Activated CD4-positive, alpha-beta T cell treated with anti-CD3 and anti-CD28 coated beads, Interleukin-2, amount 50 U/mL, for 24 hours (primary cell): ENCODE results near the gene TMC2.

Experiments used
- DNase-seq, 2 donors: peaks; one replicate each; pipeline ENCODE4 v3.0.0-alpha.2; 2020; ENCODE audit warnings: low read depth in 1 of 2, low spot score in 1 of 2

Gene TMC2

GRCh38 chr20:2624190-2624589 lies 87.8 kb downstream of the TMC2 start:
- DNase-seq: no peak

- no peak for DNase-seq
Measured at GRCh38 chr20:2625062-2625461, 88.7 kb downstream of the TMC2 start.

GRCh38 chr20:2626853-2627541 lies 90.6 kb downstream of the TMC2 start:
- DNase-seq: no peak

GRCh38 chr20:2631228-2631627 lies 94.9 kb downstream of the TMC2 start:
- DNase-seq: no peak

DNA sequence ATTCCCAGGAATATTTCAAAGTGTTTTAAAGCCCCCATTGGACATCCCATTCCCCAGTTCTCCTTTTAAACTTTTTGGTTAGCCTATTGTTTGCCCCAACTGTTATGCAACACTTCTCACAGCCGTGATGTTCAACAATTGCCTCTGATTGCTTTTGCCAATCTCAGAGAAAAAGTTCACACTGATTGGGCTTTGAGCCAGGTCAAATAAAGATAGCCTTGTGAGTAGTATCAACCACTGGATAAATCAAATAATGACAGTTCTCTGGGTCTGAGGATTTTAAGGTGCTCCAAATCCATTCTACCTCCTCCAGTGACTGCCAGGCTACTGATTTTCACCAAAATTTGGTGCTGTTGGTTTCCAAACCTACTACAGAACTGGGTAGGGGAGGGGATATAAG lies 97.0 kb downstream of the TMC2 start:
- no peak for DNase-seq

DNA sequence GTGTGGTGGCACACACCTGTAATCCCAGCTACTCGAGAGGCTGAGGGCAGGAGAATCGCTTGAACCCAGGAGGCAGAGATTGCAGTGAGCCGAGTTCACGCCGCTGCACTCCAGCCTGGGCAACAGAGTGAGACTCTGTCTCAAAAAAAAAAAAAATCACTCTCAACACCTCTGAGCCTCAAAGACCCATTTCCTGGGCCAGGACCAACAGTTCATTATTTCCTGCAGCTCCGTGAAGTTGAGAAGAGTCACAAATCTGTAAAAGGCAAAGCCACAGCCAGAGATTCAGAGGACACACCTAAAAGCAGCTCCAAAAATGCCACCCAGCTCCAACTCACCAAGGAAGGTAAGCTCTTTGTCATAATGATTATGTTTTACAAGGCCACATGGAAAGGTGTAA lies 100.9 kb downstream of the TMC2 start:
- no peak for DNase-seq

GRCh38 chr20:2640260-2640659 lies 103.9 kb downstream of the TMC2 start:
- DNase-seq: no peak

DNA sequence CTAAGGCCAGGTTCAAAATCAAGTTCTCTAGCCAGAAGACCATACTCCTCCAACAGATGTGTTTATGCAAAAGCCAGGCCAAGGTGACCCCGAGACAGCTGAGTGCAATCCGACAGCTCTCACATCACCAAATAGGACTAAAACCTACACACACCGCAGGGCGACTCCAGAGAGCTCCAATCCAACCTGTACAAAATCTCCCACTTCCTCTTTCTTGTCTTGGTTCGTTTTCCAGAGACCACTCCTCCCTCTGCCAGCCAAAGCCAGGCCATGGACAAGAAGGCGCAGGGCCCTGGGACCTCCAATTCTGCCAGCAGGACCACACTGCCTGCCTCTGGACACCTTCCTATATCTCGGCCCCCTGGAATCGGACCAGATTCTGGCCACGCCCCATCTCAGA lies 104.5 kb downstream of the TMC2 start:
- no peak for DNase-seq

- no peak for DNase-seq
Measured at GRCh38 chr20:2643708-2644107, 107.3 kb downstream of the TMC2 start.

GRCh38 chr20:2651772-2652723 lies 115.7 kb downstream of the TMC2 start, which contains the start of gene NOP56:
NOP56 (plus strand) TSS chr20:2652632; CDS start chr20:2652661, 29 bp downstream.
- peak; percentile 93 to 98 for DNase-seq

- DNase-seq: peak in 1 of 2 donors; percentile 32
Measured at GRCh38 chr20:2652724-2653555, 116.6 kb downstream of the TMC2 start.

GRCh38 chr20:2653556-2654383 lies 117.4 kb downstream of the TMC2 start:
- no peak for DNase-seq

- no peak for DNase-seq
Measured at GRCh38 chr20:2654384-2654822, 118.0 kb downstream of the TMC2 start.

DNA sequence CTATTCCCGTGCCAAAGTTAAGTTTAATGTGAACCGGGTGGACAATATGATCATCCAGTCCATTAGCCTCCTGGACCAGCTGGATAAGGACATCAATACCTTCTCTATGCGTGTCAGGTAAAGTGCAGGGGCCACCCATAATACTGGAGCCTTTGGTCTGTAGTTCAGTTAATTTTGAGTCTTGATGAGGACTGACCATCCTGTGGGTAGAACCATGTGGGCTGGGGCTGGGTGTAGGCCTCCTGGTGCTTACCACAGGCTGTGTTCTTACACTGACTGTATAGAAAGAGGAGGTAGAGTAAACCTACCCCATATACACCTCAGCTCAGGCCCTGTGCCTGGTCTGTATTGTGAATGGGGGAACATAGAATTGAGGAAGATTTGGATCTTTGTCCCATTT lies 118.5 kb downstream of the TMC2 start:
- DNase-seq: no peak

- DNase-seq: no peak
Measured at GRCh38 chr20:2655331-2656116, 119.2 kb downstream of the TMC2 start.

GRCh38 chr20:2656471-2657117 lies 120.2 kb downstream of the TMC2 start:
- DNase-seq: no peak

GRCh38 chr20:2657241-2657640 lies 120.9 kb downstream of the TMC2 start:
- DNase-seq: no peak

GRCh38 chr20:2657674-2658073 lies 121.3 kb downstream of the TMC2 start:
- no peak for DNase-seq
